GM21447 (cell line): ENCODE results near the gene MXRA8.

ENCODE experiments used
- ATAC-seq: cut with Tn5 transposase; IDR thresholded peaks from one replicate; pipeline ENCODE4 v1.9.1; 2021; ENCODE audit not compliant: unreplicated experiment

The MXRA8 gene

DNA sequence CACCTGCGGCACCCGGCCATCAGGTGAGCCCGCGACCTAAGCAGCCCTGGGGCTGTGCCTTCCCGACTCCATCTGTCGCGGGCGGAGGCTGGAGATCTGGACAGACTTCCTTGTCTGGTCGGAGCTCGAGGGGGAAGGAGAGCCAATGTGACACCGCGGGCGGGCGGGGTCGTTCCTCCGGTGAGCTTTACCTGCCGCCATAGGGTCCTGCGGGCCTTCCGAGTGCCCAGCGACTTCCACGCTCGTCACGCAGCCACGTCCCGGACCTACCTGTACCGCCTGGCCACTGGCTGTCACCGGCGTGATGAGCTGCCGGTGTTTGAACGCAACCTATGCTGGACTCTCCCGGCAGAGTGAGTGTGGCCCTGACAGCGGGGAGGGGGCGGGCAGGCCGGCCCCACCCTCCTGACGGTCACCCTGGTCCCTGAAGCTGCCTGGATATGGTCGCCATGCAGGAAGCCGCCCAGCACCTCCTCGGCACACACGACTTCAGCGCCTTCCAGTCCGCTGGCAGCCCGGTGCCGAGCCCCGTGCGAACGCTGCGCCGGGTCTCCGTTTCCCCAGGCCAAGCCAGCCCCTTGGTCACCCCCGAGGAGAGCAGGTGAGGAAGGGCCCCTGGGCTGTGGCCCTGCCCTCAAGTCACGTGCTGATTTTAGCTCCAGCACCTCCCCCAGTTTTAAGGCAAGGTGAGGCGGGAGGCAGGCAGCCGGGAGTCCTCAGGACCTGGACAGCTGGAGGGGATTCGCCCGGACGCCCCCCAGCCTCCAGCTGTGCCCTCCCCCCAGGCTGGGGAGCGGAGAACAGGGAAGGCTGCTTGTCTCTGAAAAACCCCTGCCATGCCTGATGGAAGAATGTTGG is 48.9 kb downstream of the MXRA8 start:
- ATAC-seq = no peak

DNA sequence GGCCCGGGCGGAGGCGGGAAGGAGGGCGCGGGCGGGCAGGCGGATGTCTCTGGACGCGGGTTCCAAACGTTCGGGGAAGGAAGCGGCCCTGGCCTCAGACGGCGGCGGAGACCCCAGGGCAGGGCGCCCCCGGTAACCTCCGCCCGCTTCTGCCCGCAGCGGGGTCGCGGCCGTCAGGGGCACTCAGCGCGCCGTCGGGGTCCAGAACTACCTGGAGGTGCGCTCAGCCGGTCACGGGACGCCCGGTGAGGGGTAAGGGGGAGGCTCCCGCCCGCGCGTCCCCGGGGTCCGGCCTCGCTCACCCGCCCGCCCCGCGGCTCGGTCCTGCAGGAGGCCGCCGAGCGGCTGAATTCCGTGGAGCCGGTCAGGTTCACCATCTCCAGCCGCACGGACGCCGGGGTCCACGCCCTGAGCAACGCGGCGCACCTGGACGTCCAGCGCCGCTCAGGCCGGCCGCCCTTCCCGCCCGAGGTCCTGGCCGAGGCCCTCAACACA is 49.6 kb downstream of the MXRA8 start:
- peak; percentile 10 for ATAC-seq

DNA sequence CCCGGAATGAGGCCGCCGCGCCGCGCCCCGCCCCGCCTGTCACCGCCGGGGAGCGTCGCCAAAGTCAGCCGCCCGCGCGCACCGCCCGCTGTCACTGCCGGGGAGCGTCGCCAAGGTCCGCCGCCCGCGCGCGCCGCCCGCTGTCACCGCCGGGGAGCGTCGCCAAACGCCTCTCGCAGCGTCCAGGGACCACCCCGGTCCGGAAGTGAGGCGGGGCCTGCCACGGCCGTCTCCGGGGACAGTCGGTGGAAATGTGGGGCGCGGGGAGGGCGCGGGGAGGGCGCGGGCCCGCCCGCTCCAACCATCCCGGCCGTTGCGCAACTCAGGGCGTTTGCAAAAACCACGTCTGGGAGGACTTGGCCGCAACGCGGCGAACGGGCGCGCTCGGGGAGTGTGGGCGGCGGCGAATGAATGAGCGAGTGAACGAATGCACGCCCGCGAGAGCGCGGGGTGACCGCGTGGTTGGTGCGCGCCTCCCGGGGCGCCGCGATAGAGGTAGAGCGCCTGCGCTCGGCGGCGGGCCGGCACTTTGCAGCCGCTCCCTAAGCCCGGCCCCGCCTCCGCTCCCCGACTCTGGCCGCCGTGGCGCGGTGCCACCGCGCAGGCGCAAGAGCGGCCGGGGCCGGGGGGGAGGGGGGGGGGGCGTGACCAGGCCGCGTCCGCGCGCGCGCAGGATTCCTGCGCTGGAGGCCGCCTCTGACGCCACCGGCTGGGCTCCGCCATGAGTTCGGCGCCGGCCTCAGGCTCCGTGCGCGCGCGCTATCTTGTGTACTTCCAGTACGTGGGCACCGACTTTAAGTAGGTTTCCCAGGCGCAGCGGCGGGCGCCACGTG is 50.2 kb downstream of the MXRA8 start, which contains the start of the genes ACAP3 and PUSL1:
Gene ACAP3, minus strand, starts transcription at position 8 of the 833 bp plus-strand sequence. CDS start 115 bp downstream, outside the sequence.
Gene PUSL1, plus strand, starts transcription at position 675 of the 833 bp plus-strand sequence. Its CDS starts 47 bp downstream, at position 722.
- ATAC-seq = peak; percentile 47

DNA sequence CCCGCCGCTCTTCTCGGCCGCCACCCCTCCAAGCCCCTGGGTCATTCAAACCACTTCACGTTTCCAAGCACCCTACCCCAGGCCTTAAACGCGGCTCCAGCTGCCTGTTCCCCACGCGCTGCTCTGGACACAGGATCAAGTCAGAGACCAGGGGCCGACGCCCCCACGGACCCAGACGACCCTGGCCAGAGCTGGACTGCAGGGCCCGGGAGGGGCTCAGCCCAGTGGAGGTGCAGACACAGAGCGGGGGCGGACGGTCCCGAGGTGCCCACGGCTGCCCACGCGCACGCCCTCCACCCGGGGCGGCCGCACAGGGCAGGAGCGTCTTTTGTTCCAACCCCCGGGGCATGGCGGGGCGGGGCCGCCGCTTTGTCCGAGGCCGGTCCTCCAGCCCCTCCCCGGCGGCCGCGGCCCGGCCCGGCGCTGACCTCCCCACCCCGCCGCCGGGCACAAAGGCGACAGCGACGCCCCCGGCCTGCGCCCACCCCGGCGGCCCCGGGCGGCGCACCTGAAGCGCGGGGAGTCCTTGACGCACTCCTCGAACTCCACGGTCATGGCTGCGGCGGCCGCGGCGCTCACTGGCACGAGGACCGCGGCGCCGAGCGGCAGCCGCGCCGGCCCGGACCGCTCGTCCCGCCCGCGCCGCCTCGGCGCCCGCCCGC is 51.0 kb downstream of the MXRA8 start:
- peak; percentile 2 for ATAC-seq

DNA sequence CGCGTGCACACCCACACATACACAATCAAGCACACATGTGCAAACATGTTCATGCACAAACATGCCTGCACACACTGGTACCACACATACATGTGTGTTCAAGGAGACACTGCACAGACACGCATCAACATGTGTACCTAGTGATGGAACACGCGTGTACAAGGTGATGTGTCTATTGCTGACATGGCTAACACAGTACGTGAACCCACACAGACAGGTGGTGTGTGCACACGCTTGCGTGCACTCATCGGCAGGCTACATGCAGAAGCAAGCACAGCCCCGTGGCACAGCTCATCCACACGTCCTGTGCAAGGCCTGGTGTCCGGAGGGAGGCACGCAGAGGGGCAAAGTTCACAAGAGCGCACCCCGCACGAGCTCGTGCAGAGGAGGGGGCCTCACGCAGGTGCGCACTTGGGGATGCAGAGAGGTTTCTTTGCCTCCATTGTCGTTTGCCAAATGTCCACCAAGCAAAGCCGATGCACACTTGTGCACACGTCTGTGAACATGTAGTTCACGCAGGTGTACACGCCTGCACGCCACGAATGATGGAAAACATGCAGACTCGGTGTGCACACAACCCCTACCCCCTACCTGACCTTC is 51.6 kb downstream of the MXRA8 start:
- no peak for ATAC-seq

DNA sequence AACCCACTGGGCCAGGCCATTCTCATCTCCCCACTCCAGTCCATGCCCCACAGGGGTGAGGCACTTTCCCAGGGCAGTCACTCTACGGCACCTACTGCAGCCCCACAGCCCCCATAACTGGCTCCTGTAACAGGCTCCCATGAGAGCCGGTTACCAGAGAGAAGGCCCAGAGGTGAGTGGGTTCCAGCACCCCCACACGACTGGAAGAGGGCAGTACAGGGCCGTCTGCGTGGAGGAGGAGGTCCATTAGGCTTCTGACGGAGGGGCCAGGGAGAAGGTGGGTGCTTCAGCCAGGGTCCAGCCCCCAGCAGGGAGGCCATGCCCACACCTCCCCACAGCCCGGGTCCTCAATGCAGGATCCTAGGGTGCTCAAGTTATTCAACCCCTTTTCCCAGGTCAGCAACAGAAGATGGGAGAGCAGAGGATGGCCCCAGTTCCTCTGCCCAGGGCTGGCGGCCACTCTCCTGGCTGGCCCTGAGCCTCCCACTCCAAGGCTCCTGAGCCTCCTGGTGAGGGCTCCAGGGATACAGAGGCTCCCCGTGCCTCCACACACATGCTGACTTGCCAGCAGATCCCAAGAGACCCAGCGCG is 52.2 kb downstream of the MXRA8 start:
- ATAC-seq = no peak

DNA sequence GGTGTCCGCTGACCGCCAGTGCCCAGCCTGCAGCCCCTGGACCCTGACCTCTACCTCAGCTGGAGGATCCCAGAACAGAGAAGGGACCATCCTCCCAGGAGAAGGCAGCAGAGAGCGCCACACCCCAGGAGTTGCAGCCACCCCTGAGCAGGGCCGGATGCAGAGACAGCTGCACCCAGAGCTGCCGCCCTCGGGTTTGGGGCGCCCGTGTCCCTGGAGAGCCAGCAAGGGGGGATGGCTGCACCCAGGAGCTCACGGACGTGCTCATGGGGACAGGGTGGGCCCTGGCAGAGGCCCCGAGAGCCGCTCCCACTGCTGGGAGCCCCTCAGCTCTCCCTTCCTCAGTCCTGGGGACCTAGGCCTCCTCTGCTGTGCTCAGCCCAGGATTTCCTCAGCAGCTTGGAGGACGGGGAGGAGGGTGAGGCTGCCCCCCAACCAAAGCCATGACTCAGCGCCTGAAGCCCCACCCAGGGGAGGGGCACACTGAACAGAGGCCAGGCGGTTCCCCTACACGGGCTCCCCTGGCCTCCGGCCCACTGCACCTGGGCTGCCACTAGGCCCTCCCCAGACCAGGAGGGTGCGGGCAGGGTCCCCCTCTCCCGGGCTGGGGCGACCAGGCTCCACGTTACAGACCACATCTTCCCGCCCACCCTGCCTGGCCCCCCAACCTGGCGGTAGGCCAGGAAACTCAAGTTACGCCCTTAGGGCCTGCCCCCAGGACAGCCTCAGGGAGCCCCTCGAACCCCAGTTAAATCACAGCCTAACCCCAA is 52.9 kb downstream of the MXRA8 start:
- no peak for ATAC-seq

DNA sequence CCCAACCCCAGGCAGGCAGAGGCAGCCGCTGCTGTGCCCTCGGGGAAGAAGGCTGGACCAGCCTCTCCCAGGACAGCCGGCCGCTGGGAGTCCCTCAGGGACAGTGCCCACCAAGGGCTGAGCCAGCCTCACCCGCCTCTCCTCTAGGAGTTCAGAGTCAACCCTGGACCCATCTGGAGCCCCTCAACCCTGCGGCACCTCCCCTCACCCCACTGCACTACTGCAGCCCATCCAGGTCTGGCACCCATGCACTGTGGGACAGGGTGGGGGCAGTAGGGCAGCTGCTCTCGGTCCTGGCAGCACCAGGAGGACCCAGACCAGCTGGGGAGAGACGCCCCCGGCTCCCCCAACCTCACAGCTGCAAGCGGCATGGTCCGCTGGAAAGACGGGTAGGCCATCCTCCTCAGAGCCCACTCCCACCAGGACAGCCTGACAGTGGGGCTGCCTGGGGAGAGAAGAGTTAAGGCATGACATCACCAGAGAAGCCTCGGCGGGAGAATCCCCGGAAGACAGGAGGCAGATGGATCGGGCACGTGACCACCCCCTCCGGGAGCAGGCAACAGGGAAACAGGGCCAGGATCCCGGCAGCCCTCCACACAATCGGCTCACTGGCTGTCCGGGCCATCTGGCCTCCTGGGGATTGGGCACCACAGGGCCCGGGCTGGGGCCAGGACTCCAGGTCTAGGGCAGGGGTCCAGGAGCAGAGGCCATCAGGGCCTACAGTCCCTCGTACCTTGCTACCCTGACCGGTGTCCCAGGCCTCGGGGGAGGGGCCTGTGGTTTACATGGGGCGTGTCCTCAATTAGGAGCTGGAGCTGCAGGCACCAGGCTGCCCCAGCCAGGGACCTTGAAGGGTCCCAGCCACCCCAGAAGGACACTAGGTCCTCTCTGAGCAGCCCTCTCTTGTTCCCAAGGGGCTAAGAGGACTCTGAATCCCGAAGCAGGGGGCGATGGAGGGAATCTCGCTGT is 53.7 kb downstream of the MXRA8 start:
- ATAC-seq = no peak

DNA sequence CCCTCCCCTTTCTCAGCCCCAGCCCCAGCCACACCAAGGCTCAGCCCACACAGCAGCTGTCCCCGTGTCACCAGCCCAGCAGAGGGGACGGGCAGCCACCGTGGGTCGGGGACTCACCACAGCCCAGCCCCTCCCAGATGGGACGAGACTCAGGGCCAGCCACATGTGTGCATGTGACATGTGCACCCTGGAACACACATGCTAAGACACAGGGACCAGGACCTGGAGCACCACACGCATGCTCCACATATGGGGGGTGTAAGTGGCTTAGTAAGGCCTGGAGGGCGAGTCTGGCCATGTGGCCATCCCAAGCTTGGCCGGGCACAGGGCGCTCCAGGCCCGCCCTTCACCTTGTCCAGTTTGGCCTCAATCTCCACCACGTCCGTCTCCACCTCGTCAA is 54.6 kb downstream of the MXRA8 start:
- ATAC-seq = no peak

DNA sequence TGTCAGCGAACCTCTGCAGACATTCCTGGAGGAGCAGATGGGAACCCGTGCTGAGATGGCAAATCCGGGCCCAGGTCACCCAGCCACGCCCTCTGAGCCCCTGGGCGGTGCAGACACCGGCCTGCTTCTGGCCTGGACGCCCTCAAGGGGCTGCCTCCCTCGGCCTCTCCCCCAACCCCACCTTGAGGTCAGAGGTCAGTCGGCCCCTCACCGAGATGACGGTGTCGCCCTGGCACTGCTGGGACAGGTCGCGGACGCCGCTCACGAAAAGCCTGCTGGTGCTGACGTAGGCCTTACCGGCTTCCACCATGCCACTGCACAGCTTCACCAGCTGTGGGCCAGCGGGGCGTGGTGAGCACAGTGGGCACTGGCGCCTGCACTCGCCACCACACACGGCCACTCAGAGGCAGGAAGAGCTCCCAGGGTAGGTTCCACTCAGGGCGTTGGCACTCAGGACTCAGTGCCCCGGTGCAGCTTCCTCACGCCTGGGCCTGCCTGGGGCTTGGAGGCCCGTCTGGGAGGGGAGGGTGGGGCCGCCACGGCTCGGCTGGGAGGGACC is 55.3 kb downstream of the MXRA8 start:
- no peak for ATAC-seq
